Endodermal cell (in vitro differentiated cells): ENCODE measurements around the gene PANK2. TPM values are rescaled to one million over a fixed set of nuclear protein-coding genes. Genes with fewer than 3 reads are reported as not detected.
"Not testable (repeated sequence)": the region's sequence is repeated elsewhere in the genome, so short reads cannot be mapped to it uniquely, and the experiment has no call there.

Experiments
- DNase-seq: peaks from one replicate; pipeline ENCODE4 v3.0.0-alpha.2; 2017
- H3K27ac ChIP-seq: 2 replicates; pipeline ENCODE4 v1.5.1; 2013; ENCODE audit warnings: mild to moderate bottlenecking, low read depth, low read length, moderate library complexity
- H3K27me3 ChIP-seq: 2 replicates; pipeline ENCODE4 v1.6.1; 2013; ENCODE audit warnings: mild to moderate bottlenecking, low read length, moderate library complexity; ENCODE audit not compliant: insufficient read depth, control insufficient read depth, poor library complexity, severe bottlenecking
- H3K36me3 ChIP-seq: 2 replicates; pipeline ENCODE4 v1.7.0; 2013; ENCODE audit warnings: mild to moderate bottlenecking, low read length, moderate library complexity; ENCODE audit not compliant: control insufficient read depth, insufficient read depth
- H3K4me1 ChIP-seq: one replicate; pipeline ENCODE4 v1.7.0; 2013; ENCODE audit warnings: low read length; ENCODE audit not compliant: control insufficient read depth, insufficient read depth
- H3K4me3 ChIP-seq: 2 replicates; pipeline ENCODE4 v1.5.1; 2013; ENCODE audit warnings: mild to moderate bottlenecking, low read length, moderate library complexity
- H3K9ac ChIP-seq: 2 replicates; pipeline ENCODE4 v1.6.1; 2013; ENCODE audit warnings: mild to moderate bottlenecking, low read length, moderate library complexity; ENCODE audit not compliant: poor library complexity, severe bottlenecking; ENCODE audit errors: extremely low read depth
- H3K9me3 ChIP-seq: 2 replicates; pipeline ENCODE4 v1.6.1; 2013; ENCODE audit warnings: mild to moderate bottlenecking, low read length, moderate library complexity; ENCODE audit not compliant: control insufficient read depth
- H3K27ac Mint-ChIP-seq: 2 replicates; pipeline ENCODE4 v1.8.0; 2020; ENCODE audit warnings: mixed read lengths
- H3K27me3 Mint-ChIP-seq: 2 replicates; pipeline ENCODE4 v1.8.0; 2021; ENCODE audit warnings: mild to moderate bottlenecking, mixed read lengths; ENCODE audit not compliant: insufficient read depth
- H3K36me3 Mint-ChIP-seq: 2 replicates; pipeline ENCODE4 v1.8.0; 2020; ENCODE audit warnings: low read depth, mixed read lengths
- H3K4me1 Mint-ChIP-seq: 2 replicates; pipeline ENCODE4 v1.8.0; 2020; ENCODE audit warnings: mixed read lengths
- H3K4me3 Mint-ChIP-seq: 2 replicates; pipeline ENCODE4 v1.8.0; 2020; ENCODE audit warnings: mild to moderate bottlenecking, moderate library complexity, mixed read lengths
- H3K9me3 Mint-ChIP-seq: 2 replicates; pipeline ENCODE4 v1.8.0; 2020; ENCODE audit warnings: mild to moderate bottlenecking, mixed read lengths
- CTCF ChIP-seq: fragments of 200-600 bp; sonication (generic); conservative IDR thresholded peaks from 2 replicates; pipeline ENCODE4 v1.5.0; 2021; ENCODE audit warnings: antibody characterized with exemption, mild to moderate bottlenecking
- WGBS, 2 experiments: methylation state at CpG; one replicate each; pipeline versions ENCODE4 v1.1.5 to v1.1.7; 2013; ENCODE audit warnings: missing lambda C conversion rate in 2 of 2, mixed read lengths in 1 of 2; ENCODE audit not compliant: insufficient coverage in 1 of 2, insufficient read length in 1 of 2; 5-methylcytosine and 5-hydroxymethylcytosine counted together
- total RNA-seq, 2 donors: library from RNA; stranded (reverse); fragmentation: NEBNext Ultra II Directional in 1 of 2; extraction: Animal tissue kit (Norgen Biotek cat#: 25700) in 1 of 2; gene quantifications; 2 replicates in 1 of 2; 3 replicates in 1 of 2; pipeline ENCODE4 v1.2.1, GENCODE V29; 2021

Gene PANK2
- total RNA-seq, 2 donors from 2014 or later: 57.6 to 66.5 TPM

- Histone ChIP-seq H3K4me1 (peaks cover 3% of the 10 kb centered on the region), H3K9ac (no peak overlapping the region), H3K27ac (no peak overlapping the region), H3K4me3 (peak overlapping the region; percentile 6), H3K9me3 (no peaks in the 10 kb centered on the region), H3K36me3 (peaks cover 56% of the 10 kb centered on the region), H3K27me3 (no peaks in the 10 kb centered on the region)
- H3K36me3 Mint-ChIP-seq: peaks cover 36% of the 10 kb centered on the region
- TF ChIP-seq CTCF: no peak
- 84% methylated on average over 4 of the region's 4 CpGs; no CpG with 5 or more reads in 1 of the 2 experiments for WGBS, 2 experiments
- no peaks in the 10 kb centered on the region for H3K27me3 Mint-ChIP-seq
- no peak overlapping the region for H3K27ac Mint-ChIP-seq
- DNase-seq: no peak
- no peaks in the 10 kb centered on the region for H3K9me3 Mint-ChIP-seq
- H3K4me1 Mint-ChIP-seq: peaks cover 41% of the 10 kb centered on the region
- no peak overlapping the region for H3K4me3 Mint-ChIP-seq
These were observed 7.1 kb downstream of the PANK2 start for GRCh38 chr20:3896302-3896701.

- no peaks in the 10 kb centered on the region for H3K9me3 Mint-ChIP-seq
- Histone ChIP-seq H3K9me3 (no peaks in the 10 kb centered on the region), H3K4me1 (no peaks in the 10 kb centered on the region), H3K9ac (no peak overlapping the region), H3K4me3 (peak overlapping the region; percentile 6), H3K27me3 (no peaks in the 10 kb centered on the region), H3K36me3 (peaks cover 53% of the 10 kb centered on the region), H3K27ac (no peak overlapping the region)
- no peak overlapping the region for H3K4me3 Mint-ChIP-seq
- TF ChIP-seq CTCF: no peak
- no peaks in the 10 kb centered on the region for H3K27me3 Mint-ChIP-seq
- H3K27ac Mint-ChIP-seq: peak overlapping the region; percentile 16
- no peak for DNase-seq
- peaks cover 30% of the 10 kb centered on the region for H3K36me3 Mint-ChIP-seq
- 89 to 93% methylated on average over 8 to 10 of the region's 10 CpGs for WGBS, 2 experiments
- peaks cover 34% of the 10 kb centered on the region for H3K4me1 Mint-ChIP-seq
These were observed 7.8 kb downstream of the PANK2 start for GRCh38 chr20:3896853-3897583.

GRCh38 chr20:3898181-3898580 lies 9.0 kb downstream of the PANK2 start:
- peaks cover 25% of the 10 kb centered on the region for H3K4me1 Mint-ChIP-seq
- H3K27ac ChIP-seq: not testable (repeated sequence)
- 83 to 94% methylated on average over 5 to 8 of the region's 9 CpGs for WGBS, 2 experiments

More at GRCh38 chr20:3898181-3898580, 9.0 kb downstream of the PANK2 start:
- H3K27me3 Mint-ChIP-seq, H3K4me3 Mint-ChIP-seq, H3K4me1 ChIP-seq, H3K9ac ChIP-seq, H3K27me3 ChIP-seq, DNase-seq, H3K27ac Mint-ChIP-seq, H3K9me3 Mint-ChIP-seq, H3K4me3 ChIP-seq, H3K9me3 ChIP-seq: not testable (repeated sequence)
- peaks cover 26% of the 10 kb centered on the region for H3K36me3 Mint-ChIP-seq
- H3K36me3 ChIP-seq: peaks cover 51% of the 10 kb centered on the region
